ENCODE results near the gene KCNT1.

The KCNT1 gene

GRCh38 chr9:135766707-135767106 is 64.7 kb downstream of the KCNT1 start:
- no peak for DNase-seq (ENCODE audit: low spot score)

GRCh38 chr9:135768516-135769218 is 66.7 kb downstream of the KCNT1 start:
- no peak for DNase-seq (ENCODE audit: low spot score)

GRCh38 chr9:135769489-135770202 is 67.7 kb downstream of the KCNT1 start:
- no peak for DNase-seq (ENCODE audit: low spot score)

- no peak for DNase-seq (ENCODE audit: low spot score)
Observed at GRCh38 chr9:135770203-135770535, 68.2 kb downstream of the KCNT1 start.

GRCh38 chr9:135770771-135771170 is 68.8 kb downstream of the KCNT1 start:
- no peak for DNase-seq (ENCODE audit: low spot score)

- DNase-seq (ENCODE audit: low spot score): no peak
Observed at GRCh38 chr9:135771401-135772051, 69.5 kb downstream of the KCNT1 start.

- no peak for DNase-seq (ENCODE audit: low spot score)
Observed at GRCh38 chr9:135772056-135772646, 70.2 kb downstream of the KCNT1 start.

GRCh38 chr9:135772702-135773493 is 70.9 kb downstream of the KCNT1 start:
- DNase-seq (ENCODE audit: low spot score): no peak

- DNase-seq (ENCODE audit: low spot score): no peak
Observed at GRCh38 chr9:135773530-135774238, 71.7 kb downstream of the KCNT1 start.

- no peak for DNase-seq (ENCODE audit: low spot score)
Observed at GRCh38 chr9:135774239-135774747, 72.3 kb downstream of the KCNT1 start.

- no peak for DNase-seq (ENCODE audit: low spot score)
Observed at GRCh38 chr9:135774794-135775525, 73.0 kb downstream of the KCNT1 start.

- DNase-seq (ENCODE audit: low spot score): no peak
Observed at GRCh38 chr9:135775911-135776310, 73.9 kb downstream of the KCNT1 start.

- no peak for DNase-seq (ENCODE audit: low spot score)
Observed at GRCh38 chr9:135776893-135777622, 75.1 kb downstream of the KCNT1 start.

- no peak for DNase-seq (ENCODE audit: low spot score)
Observed at GRCh38 chr9:135777623-135778177, 75.7 kb downstream of the KCNT1 start.

- DNase-seq (ENCODE audit: low spot score): no peak
Observed at GRCh38 chr9:135778421-135778820, 76.4 kb downstream of the KCNT1 start.

GRCh38 chr9:135779571-135779970 is 77.6 kb downstream of the KCNT1 start:
- no peak for DNase-seq (ENCODE audit: low spot score)

GRCh38 chr9:135780086-135780485 is 78.1 kb downstream of the KCNT1 start:
- no peak for DNase-seq (ENCODE audit: low spot score)

- DNase-seq (ENCODE audit: low spot score): no peak
Observed at GRCh38 chr9:135780626-135781025, 78.6 kb downstream of the KCNT1 start.

- no peak for DNase-seq (ENCODE audit: low spot score)
Observed at GRCh38 chr9:135782946-135783345, 81.0 kb downstream of the KCNT1 start.

Measured in activated CD4-positive, alpha-beta T cell treated with anti-CD3 and anti-CD28 coated beads, Interleukin-2, Interleukin-4, amounts not matched to agents 100 ng/mL and 50 ng/mL, durations not matched to agents 16 hours and 8 hours (primary cell).